ENCODE measurements around the gene SPAST.
"Not testable (repeated sequence)": the region's sequence is repeated elsewhere in the genome, so short reads cannot be mapped to it uniquely, and the experiment has no call there.

The SPAST gene

GRCh38 chr2:32129086-32129485, 65.7 kb downstream of the SPAST start:
- H3K27ac ChIP-seq (ENCODE audit: low read length): no peak overlapping the region
- H3K4me1 ChIP-seq (ENCODE audit: control insufficient read depth in 1 of 2, insufficient read depth in 2 of 2, low read length in 2 of 2): no peaks in the 10 kb centered on the region
- H3K36me3 ChIP-seq (ENCODE audit: control insufficient read depth in 1 of 2, insufficient read depth in 2 of 2, low read length in 2 of 2): peaks cover 12 to 31% of the 10 kb centered on the region in 2 donors
- H3K27me3 ChIP-seq (ENCODE audit: low read depth, low read length): no peaks in the 10 kb centered on the region
- H3K9me3 ChIP-seq (ENCODE audit: control insufficient read depth in 1 of 2, low read length in 2 of 2): no peaks in the 10 kb centered on the region
- H3K4me3 ChIP-seq (ENCODE audit: low read depth in 1 of 2, low read length in 2 of 2): no peak overlapping the region

GRCh38 chr2:32135409-32135808, 72.1 kb downstream of the SPAST start:
- no peak overlapping the region for H3K4me3 ChIP-seq (ENCODE audit: low read depth in 1 of 2, low read length in 2 of 2)
- H3K27me3 ChIP-seq (ENCODE audit: low read depth, low read length): no peaks in the 10 kb centered on the region
- H3K36me3 ChIP-seq (ENCODE audit: control insufficient read depth in 1 of 2, insufficient read depth in 2 of 2, low read length in 2 of 2): peaks cover 13 to 32% of the 10 kb centered on the region in 2 donors
- H3K4me1 ChIP-seq (ENCODE audit: control insufficient read depth in 1 of 2, insufficient read depth in 2 of 2, low read length in 2 of 2): no peaks in the 10 kb centered on the region
- H3K27ac ChIP-seq (ENCODE audit: low read length): no peak overlapping the region
- H3K9me3 ChIP-seq (ENCODE audit: control insufficient read depth in 1 of 2, low read length in 2 of 2): no peaks in the 10 kb centered on the region

- peaks cover 17 to 29% of the 10 kb centered on the region in 2 donors for H3K36me3 ChIP-seq (ENCODE audit: control insufficient read depth in 1 of 2, insufficient read depth in 2 of 2, low read length in 2 of 2)
- H3K27ac ChIP-seq (ENCODE audit: low read length): no peak overlapping the region
- no peaks in the 10 kb centered on the region for H3K4me1 ChIP-seq (ENCODE audit: control insufficient read depth in 1 of 2, insufficient read depth in 2 of 2, low read length in 2 of 2)
- H3K27me3 ChIP-seq (ENCODE audit: low read depth, low read length): no peaks in the 10 kb centered on the region
- no peak overlapping the region for H3K4me3 ChIP-seq (ENCODE audit: low read depth in 1 of 2, low read length in 2 of 2)
- no peaks in the 10 kb centered on the region for H3K9me3 ChIP-seq (ENCODE audit: control insufficient read depth in 1 of 2, low read length in 2 of 2)
Observed at GRCh38 chr2:32136097-32136496, 72.7 kb downstream of the SPAST start.

GRCh38 chr2:32151544-32151943, 88.2 kb downstream of the SPAST start:
- peaks cover 4 to 14% of the 10 kb centered on the region in 2 donors for H3K36me3 ChIP-seq (ENCODE audit: control insufficient read depth in 1 of 2, insufficient read depth in 2 of 2, low read length in 2 of 2)
- H3K27me3 ChIP-seq (ENCODE audit: low read depth, low read length); H3K4me3 ChIP-seq (ENCODE audit: low read depth in 1 of 2, low read length in 2 of 2); H3K27ac ChIP-seq (ENCODE audit: low read length); H3K9me3 ChIP-seq (ENCODE audit: control insufficient read depth in 1 of 2, low read length in 2 of 2); H3K4me1 ChIP-seq (ENCODE audit: control insufficient read depth in 1 of 2, insufficient read depth in 2 of 2, low read length in 2 of 2): not testable (repeated sequence)

- Histone ChIP-seq H3K27me3 (ENCODE audit: low read depth, low read length) (no peaks in the 10 kb centered on the region), H3K9me3 (ENCODE audit: control insufficient read depth in 1 of 2, low read length in 2 of 2) (no peaks in the 10 kb centered on the region), H3K4me3 (ENCODE audit: low read depth in 1 of 2, low read length in 2 of 2) (no peak overlapping the region), H3K27ac (ENCODE audit: low read length) (no peak overlapping the region), H3K36me3 (ENCODE audit: control insufficient read depth in 1 of 2, insufficient read depth in 2 of 2, low read length in 2 of 2) (peaks cover 4 to 6% of the 10 kb centered on the region in 2 donors), H3K4me1 (ENCODE audit: control insufficient read depth in 1 of 2, insufficient read depth in 2 of 2, low read length in 2 of 2) (peaks cover 0 to 4% of the 10 kb centered on the region in 2 donors)
Observed at GRCh38 chr2:32159678-32160077, 96.3 kb downstream of the SPAST start.

- Histone ChIP-seq H3K4me3 (ENCODE audit: low read depth in 1 of 2, low read length in 2 of 2) (no peak overlapping the region), H3K27me3 (ENCODE audit: low read depth, low read length) (no peaks in the 10 kb centered on the region), H3K4me1 (ENCODE audit: control insufficient read depth in 1 of 2, insufficient read depth in 2 of 2, low read length in 2 of 2) (peaks cover 0 to 6% of the 10 kb centered on the region in 2 donors), H3K36me3 (ENCODE audit: control insufficient read depth in 1 of 2, insufficient read depth in 2 of 2, low read length in 2 of 2) (no peaks in the 10 kb centered on the region), H3K27ac (ENCODE audit: low read length) (no peak overlapping the region), H3K9me3 (ENCODE audit: control insufficient read depth in 1 of 2, low read length in 2 of 2) (no peaks in the 10 kb centered on the region)
Observed at GRCh38 chr2:32161296-32161695, 97.9 kb downstream of the SPAST start.

- H3K4me1 ChIP-seq (ENCODE audit: control insufficient read depth in 1 of 2, insufficient read depth in 2 of 2, low read length in 2 of 2): peaks cover 5 to 20% of the 10 kb centered on the region in 2 donors
- not testable (repeated sequence) for H3K4me3 ChIP-seq (ENCODE audit: low read depth in 1 of 2, low read length in 2 of 2); H3K27me3 ChIP-seq (ENCODE audit: low read depth, low read length)
Observed at GRCh38 chr2:32164254-32164653, 100.9 kb downstream of the SPAST start.

GRCh38 chr2:32165027-32165347, 101.6 kb downstream of the SPAST start:
- not testable (repeated sequence) for H3K36me3 ChIP-seq (ENCODE audit: control insufficient read depth in 1 of 2, insufficient read depth in 2 of 2, low read length in 2 of 2); H3K9me3 ChIP-seq (ENCODE audit: control insufficient read depth in 1 of 2, low read length in 2 of 2); H3K27me3 ChIP-seq (ENCODE audit: low read depth, low read length)
- H3K4me1 ChIP-seq (ENCODE audit: control insufficient read depth in 1 of 2, insufficient read depth in 2 of 2, low read length in 2 of 2): peaks cover 5 to 20% of the 10 kb centered on the region in 2 donors
- H3K4me3 ChIP-seq (ENCODE audit: low read depth in 1 of 2, low read length in 2 of 2): peak overlapping the region; percentile 88 to 92
- peak overlapping the region; percentile 91 for H3K27ac ChIP-seq (ENCODE audit: low read length)

More at GRCh38 chr2:32164254-32164653, 100.9 kb downstream of the SPAST start:
- H3K36me3 ChIP-seq (ENCODE audit: control insufficient read depth in 1 of 2, insufficient read depth in 2 of 2, low read length in 2 of 2); H3K27ac ChIP-seq (ENCODE audit: low read length); H3K9me3 ChIP-seq (ENCODE audit: control insufficient read depth in 1 of 2, low read length in 2 of 2): not testable (repeated sequence)

- H3K4me1 ChIP-seq (ENCODE audit: control insufficient read depth in 1 of 2, insufficient read depth in 2 of 2, low read length in 2 of 2): peaks cover 5 to 20% of the 10 kb centered on the region in 2 donors
- H3K9me3 ChIP-seq (ENCODE audit: control insufficient read depth in 1 of 2, low read length in 2 of 2): no peaks in the 10 kb centered on the region
- H3K27ac ChIP-seq (ENCODE audit: low read length): peak overlapping the region; percentile 91
- peak overlapping the region; percentile 88 to 92 for H3K4me3 ChIP-seq (ENCODE audit: low read depth in 1 of 2, low read length in 2 of 2)
- H3K27me3 ChIP-seq (ENCODE audit: low read depth, low read length): no peaks in the 10 kb centered on the region
- H3K36me3 ChIP-seq (ENCODE audit: control insufficient read depth in 1 of 2, insufficient read depth in 2 of 2, low read length in 2 of 2): peaks cover 0 to 3% of the 10 kb centered on the region in 2 donors
Observed at GRCh38 chr2:32166115-32166574, 102.8 kb downstream of the SPAST start.

- Histone ChIP-seq H3K9me3 (ENCODE audit: control insufficient read depth in 1 of 2, low read length in 2 of 2) (no peaks in the 10 kb centered on the region), H3K27me3 (ENCODE audit: low read depth, low read length) (no peaks in the 10 kb centered on the region), H3K27ac (ENCODE audit: low read length) (no peak overlapping the region), H3K4me1 (ENCODE audit: control insufficient read depth in 1 of 2, insufficient read depth in 2 of 2, low read length in 2 of 2) (peaks cover 5 to 20% of the 10 kb centered on the region in 2 donors), H3K4me3 (ENCODE audit: low read depth in 1 of 2, low read length in 2 of 2) (no peak overlapping the region), H3K36me3 (ENCODE audit: control insufficient read depth in 1 of 2, insufficient read depth in 2 of 2, low read length in 2 of 2) (peaks cover 7 to 14% of the 10 kb centered on the region in 2 donors)
Observed at GRCh38 chr2:32168513-32168912, 105.2 kb downstream of the SPAST start.

- Histone ChIP-seq H3K36me3 (ENCODE audit: control insufficient read depth in 1 of 2, insufficient read depth in 2 of 2, low read length in 2 of 2) (peaks cover 7 to 33% of the 10 kb centered on the region in 2 donors), H3K4me1 (ENCODE audit: control insufficient read depth in 1 of 2, insufficient read depth in 2 of 2, low read length in 2 of 2) (no peaks in the 10 kb centered on the region), H3K27me3 (ENCODE audit: low read depth, low read length) (no peaks in the 10 kb centered on the region), H3K27ac (ENCODE audit: low read length) (no peak overlapping the region), H3K9me3 (ENCODE audit: control insufficient read depth in 1 of 2, low read length in 2 of 2) (no peaks in the 10 kb centered on the region), H3K4me3 (ENCODE audit: low read depth in 1 of 2, low read length in 2 of 2) (no peak overlapping the region)
Observed at GRCh38 chr2:32172870-32173269, 109.5 kb downstream of the SPAST start.

- Histone ChIP-seq H3K27ac (ENCODE audit: low read length) (no peak overlapping the region), H3K27me3 (ENCODE audit: low read depth, low read length) (no peaks in the 10 kb centered on the region), H3K4me1 (ENCODE audit: control insufficient read depth in 1 of 2, insufficient read depth in 2 of 2, low read length in 2 of 2) (no peaks in the 10 kb centered on the region), H3K36me3 (ENCODE audit: control insufficient read depth in 1 of 2, insufficient read depth in 2 of 2, low read length in 2 of 2) (peaks cover 17 to 36% of the 10 kb centered on the region in 2 donors), H3K9me3 (ENCODE audit: control insufficient read depth in 1 of 2, low read length in 2 of 2) (no peaks in the 10 kb centered on the region), H3K4me3 (ENCODE audit: low read depth in 1 of 2, low read length in 2 of 2) (no peak overlapping the region)
Observed at GRCh38 chr2:32182667-32183066, 119.3 kb downstream of the SPAST start.

Measured in muscle layer of duodenum (tissue), 2 donors.